ENCODE data around the gene SSC5D. TPM values are rescaled to one million over a fixed set of nuclear protein-coding genes. Genes with fewer than 3 reads are reported as not detected.

Gene SSC5D
- total RNA-seq, 4 donors from 2014 or later = 1.7 to 2.9 (median 2.2) TPM

DNA sequence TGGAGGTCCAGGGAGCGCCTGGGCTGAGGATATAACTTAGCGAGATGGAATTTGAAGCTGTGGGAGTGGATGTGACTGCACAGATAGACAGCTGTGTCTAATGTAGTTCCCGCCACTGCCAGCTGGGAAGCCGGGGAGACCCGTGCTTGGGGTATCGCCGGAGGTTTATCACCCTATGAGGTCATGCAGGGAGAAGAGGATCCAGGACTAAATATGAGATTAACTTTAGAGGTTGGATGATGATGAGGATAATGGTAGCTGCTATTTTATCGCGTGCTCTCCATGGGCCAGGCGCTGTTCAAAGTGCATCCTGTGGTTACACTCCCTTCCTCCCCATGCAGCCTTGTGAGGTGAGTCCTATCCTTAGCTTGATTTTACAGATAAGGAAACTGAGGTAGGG, 19.9 kb downstream of the SSC5D start:
- Histone ChIP-seq H3K27ac (no peak overlapping the region), H3K4me3 (replicated peaks in 1 of 3) (no peak overlapping the region), H3K36me3 (no peaks in the 10 kb centered on the region), H3K9me3 (no peaks in the 10 kb centered on the region), H3K27me3 (no peaks in the 10 kb centered on the region), H3K4me1 (no peaks in the 10 kb centered on the region)
- intact Hi-C loops (cut with DNase I) = loop anchor here (10.0 kb wide), 1 partner anchor 203 kb away; no protein-coding TSS in a partner anchor
- 74 to 81% methylated on average over 10 of the region's 10 CpGs for WGBS, 2 donors
- no peak for TF ChIP-seq CTCF (IDR thresholded peaks at IDR 0.05)
- no peak for TF ChIP-seq POLR2A (IDR thresholded peaks at IDR 0.05)
- no peak for DNase-seq

DNA sequence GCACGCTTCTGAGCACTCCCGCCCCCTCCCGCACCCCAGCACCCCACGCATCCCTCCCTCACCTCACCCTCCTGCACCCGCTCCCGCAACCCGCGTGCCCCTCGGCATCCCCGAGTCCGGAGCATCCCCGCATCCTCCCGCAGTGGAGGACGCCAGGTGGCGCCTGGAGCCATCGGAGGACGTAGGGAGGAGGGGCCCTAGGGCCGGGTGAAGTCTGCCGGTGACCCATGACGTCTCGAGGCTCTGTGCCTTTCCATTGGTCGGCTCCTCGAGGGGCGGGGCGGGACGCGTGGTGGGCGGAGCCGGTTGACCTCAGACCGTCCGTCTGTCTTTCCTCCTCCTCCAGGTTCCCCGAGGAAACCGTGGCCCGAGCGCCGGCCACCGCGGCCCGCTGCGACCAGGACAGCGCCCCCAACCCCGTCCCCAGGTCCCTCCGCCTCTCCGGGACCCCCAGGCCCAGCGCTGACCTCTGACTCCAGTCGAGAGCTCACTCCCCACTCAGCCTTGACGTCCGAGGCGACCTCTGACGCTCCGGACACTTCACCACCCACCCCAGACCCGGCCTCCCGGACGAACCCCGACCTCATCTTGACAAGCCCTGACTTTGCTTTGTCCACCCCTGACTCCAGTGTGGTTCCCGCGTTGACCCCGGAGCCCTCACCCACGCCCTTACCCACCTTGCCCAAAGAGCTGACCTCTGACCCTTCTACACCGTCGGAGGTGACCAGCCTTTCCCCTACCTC, 28.8 kb downstream of the SSC5D start:
- Histone ChIP-seq H3K4me1 (peaks cover 0 to 4% of the 10 kb centered on the region in 2 donors), H3K27me3 (no peaks in the 10 kb centered on the region), H3K27ac (peak overlapping the region; percentile 67 to 87 (median 79)), H3K4me3 (replicated peaks in 1 of 3) (peak overlapping the region in 2 of 3 donors; percentile 41 to 56), H3K9me3 (no peaks in the 10 kb centered on the region), H3K36me3 (no peaks in the 10 kb centered on the region)
- intact Hi-C loops (cut with DNase I) = loop anchor here (5.0 kb wide), 2 partner anchors 90 to 115 kb away; partner anchors contain the start of gene ZNF865
- 16 to 18% methylated on average over 31 to 32 of the region's 61 CpGs for WGBS, 2 donors
- TF ChIP-seq POLR2A (IDR thresholded peaks at IDR 0.05) = peak in 1 of 2 donors; percentile 50
- TF ChIP-seq CTCF (IDR thresholded peaks at IDR 0.05) = peak; percentile 53 to 98 (median 92)
- DNase-seq = peak; percentile 90 to 93

DNA sequence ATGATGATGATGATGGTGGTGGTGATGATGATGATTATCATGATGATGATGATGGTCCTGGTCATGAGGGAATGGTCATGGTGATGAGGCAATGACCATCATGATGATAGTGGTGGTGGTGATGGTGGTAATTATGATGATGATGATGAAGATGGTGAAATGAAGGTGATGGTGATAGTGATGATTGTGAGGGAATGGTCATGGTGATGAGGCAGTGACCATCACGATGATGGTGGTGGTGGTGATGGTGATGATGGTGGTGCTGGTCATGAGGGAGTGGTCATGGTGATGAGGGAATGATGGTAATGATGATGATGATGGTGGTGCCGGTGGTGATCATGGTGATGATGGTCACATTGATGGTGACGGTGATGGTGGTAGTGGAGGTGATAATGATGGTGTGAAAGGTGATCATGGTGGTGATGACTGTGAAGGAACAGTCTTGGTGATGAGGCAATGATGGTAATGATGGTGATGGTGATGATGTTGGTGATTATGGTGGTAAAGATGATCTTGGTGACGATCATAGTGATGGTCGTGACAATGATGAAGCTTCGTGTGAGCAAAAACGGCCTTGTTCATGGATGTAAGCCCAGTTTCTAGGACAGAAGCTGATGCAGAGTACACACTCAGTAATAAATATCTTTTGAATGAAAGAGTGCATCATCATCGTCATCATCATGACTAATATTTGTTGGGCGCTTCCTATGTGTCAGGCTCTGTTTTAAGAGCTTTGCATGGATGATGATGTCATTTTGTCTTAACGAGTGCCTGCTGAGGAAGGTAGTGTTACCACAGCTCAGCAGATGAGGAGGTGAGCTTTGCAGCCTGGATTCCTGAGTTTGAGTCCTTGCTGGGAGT, 31.4 kb downstream of the SSC5D start:
- no peak overlapping the region for H3K4me3 ChIP-seq (replicated peaks in 1 of 3)
- TF ChIP-seq CTCF (IDR thresholded peaks at IDR 0.05) (no peak), POLR2A (IDR thresholded peaks at IDR 0.05) (no peak)
- no peaks in the 10 kb centered on the region for H3K9me3 ChIP-seq
- DNase-seq = no peak
- H3K36me3 ChIP-seq = no peaks in the 10 kb centered on the region
- H3K27ac ChIP-seq = no peak overlapping the region
- intact Hi-C loops (cut with DNase I) = loop anchor here (5.0 kb wide), 2 partner anchors 88 to 113 kb away; partner anchors contain the start of gene ZNF865
- 87 to 88% methylated on average over 10 of the region's 10 CpGs for WGBS, 2 donors
- H3K4me1 ChIP-seq = peaks cover 0 to 4% of the 10 kb centered on the region in 2 donors
- no peaks in the 10 kb centered on the region for H3K27me3 ChIP-seq

- 79 to 80% methylated on average over 13 to 14 of the region's 14 CpGs for WGBS, 2 donors
- Histone ChIP-seq H3K36me3 (no peaks in the 10 kb centered on the region), H3K27ac (no peak overlapping the region), H3K9me3 (no peaks in the 10 kb centered on the region), H3K4me1 (peaks cover 0 to 4% of the 10 kb centered on the region in 2 donors), H3K27me3 (no peaks in the 10 kb centered on the region), H3K4me3 (replicated peaks in 1 of 3) (no peak overlapping the region)
- no peak for DNase-seq
- intact Hi-C loops (cut with DNase I) = no loop called here
- no peak for TF ChIP-seq CTCF (IDR thresholded peaks at IDR 0.05)
- no peak for TF ChIP-seq POLR2A (IDR thresholded peaks at IDR 0.05)
Observed at GRCh38 chr19:55520691-55521292, 32.6 kb downstream of the SSC5D start.

All from thyroid gland (tissue), 4 donors.